OCI-LY7 (cell line): ENCODE data around the gene DNAH11. TPM values are rescaled to one million over a fixed set of nuclear protein-coding genes. Genes with fewer than 3 reads are reported as not detected.
"Not testable (repeated sequence)": the region's sequence is repeated elsewhere in the genome, so short reads cannot be mapped to it uniquely, and the experiment has no call there.

Source experiments
- BruUV-seq: library from RNA; stranded (reverse); fragments of 400-500 nt; replicated peaks from 2 replicates; lab custom pipeline; 2021; lab: Mats Ljungman, UMichigan
- CTCF ChIA-PET: fragments of 300-600 bp; sonication (Branson Sonifier 250); formaldehyde crosslinking; loops from one replicate; lab custom pipeline; 2022; ENCODE audit warnings: antibody characterized with exemption; ENCODE audit not compliant: unreplicated experiment; lab: Charles Lee
- POLR2A ChIA-PET: fragments of 300-600 bp; sonication (Branson Sonifier 250); formaldehyde crosslinking; loops from one replicate; lab custom pipeline; 2022; ENCODE audit warnings: antibody characterized with exemption; lab: Charles Lee
- DNase-seq: peaks from one replicate; pipeline ENCODE4 v3.0.0-alpha.2; 2015; ENCODE audit warnings: low spot score
- H2AFZ ChIP-seq: fragments of 200-600 bp; sonication (generic), shearing (Covaris generic); 2 replicates; pipeline ENCODE4 v1.6.1; 2014; ENCODE audit warnings: mild to moderate bottlenecking, antibody characterized with exemption, low read length, moderate library complexity
- H3K27ac ChIP-seq: fragments of 200-600 bp; sonication (generic); 2 replicates; pipeline ENCODE4 v1.5.1; 2014; ENCODE audit warnings: mixed run types, low read depth, mild to moderate bottlenecking, moderate library complexity, low read length, inconsistent platforms; ENCODE audit not compliant: poor library complexity, severe bottlenecking
- H3K36me3 ChIP-seq: fragments of 200-600 bp; sonication (generic); 2 replicates; pipeline ENCODE4 v1.6.1; 2014; ENCODE audit warnings: mild to moderate bottlenecking, antibody characterized with exemption, low read length, moderate library complexity, mixed read lengths; ENCODE audit not compliant: insufficient read depth
- H3K4me1 ChIP-seq: fragments of 200-600 bp; sonication (generic); 2 replicates; pipeline ENCODE4 v1.5.1; 2014; ENCODE audit warnings: mild to moderate bottlenecking, low read length; ENCODE audit not compliant: insufficient read depth, poor library complexity, severe bottlenecking
- H3K4me2 ChIP-seq: fragments of 200-600 bp; sonication (generic); 2 replicates; pipeline ENCODE4 v1.6.1; 2014; ENCODE audit warnings: mild to moderate bottlenecking, low read length
- H3K4me3 ChIP-seq: fragments of 200-600 bp; sonication (generic); 2 replicates; pipeline ENCODE4 v1.5.1; 2014; ENCODE audit warnings: mild to moderate bottlenecking, low read depth, low read length; ENCODE audit not compliant: poor library complexity, severe bottlenecking
- H3K79me2 ChIP-seq: fragments of 200-600 bp; sonication (generic); 2 replicates; pipeline ENCODE4 v1.6.1; 2016; ENCODE audit warnings: low read depth, mild to moderate bottlenecking, low read length, moderate library complexity, mixed read lengths; ENCODE audit not compliant: insufficient read depth
- H3K9me2 ChIP-seq: fragments of 200-600 bp; sonication (generic); 2 replicates; pipeline ENCODE4 v1.6.1; 2016; ENCODE audit warnings: mild to moderate bottlenecking, low read length, mixed read lengths; ENCODE audit not compliant: insufficient read depth
- H3K9me3 ChIP-seq: fragments of 200-600 bp; sonication (generic); 2 replicates; pipeline ENCODE4 v1.6.1; 2014; ENCODE audit warnings: mild to moderate bottlenecking, mixed run types, low read length, mixed read lengths
- H4K20me1 ChIP-seq: fragments of 200-600 bp; sonication (generic); 2 replicates; pipeline ENCODE4 v1.6.1; 2014; ENCODE audit warnings: mild to moderate bottlenecking, antibody characterized with exemption, low read length, moderate library complexity, mixed read lengths; ENCODE audit not compliant: insufficient read depth
- EZH2phosphoT487 ChIP-seq: fragments of 200-600 bp; sonication (generic); IDR thresholded peaks from 2 replicates; pipeline ENCODE4 v1.6.1; 2018; ENCODE audit warnings: low read depth, borderline replicate concordance, mild to moderate bottlenecking, mixed run types, antibody characterized with exemption, low read length, moderate library complexity, mixed read lengths
- intact Hi-C: fragments of 100-400 bp; cut with micrococcal nuclease; formaldehyde crosslinking; loops from one replicate; pipeline ENCODE4 v1.10.0; 2022; ENCODE audit not compliant: unreplicated experiment
- total RNA-seq, 2 experiments: library from RNA; depleted of rRNA in 1 of 2; stranded (reverse); fragments of >200 nt in 1 of 2; shearing (Covaris generic) in 1 of 2; gene quantifications; 2 replicates each; pipeline ENCODE4 v1.2.3, GENCODE V29; 2014 to 2022
- TF ChIP-seq, protein P1 (sequence below): fragments of 200-600 bp; sonication (generic); conservative IDR thresholded peaks from 2 replicates; pipeline ENCODE4 v1.5.1; 2014; ENCODE audit warnings: mild to moderate bottlenecking, antibody characterized with exemption, low read length, moderate library complexity, mixed read lengths

DNAH11 gene
- total RNA-seq, 2 experiments from 2014 or later: not detected

GRCh38 chr7:21923658-21924057 is 380.8 kb downstream of the DNAH11 start:
- H3K36me3 ChIP-seq: peaks cover 46% of the 10 kb centered on the region
- H2AFZ ChIP-seq: no peak overlapping the region
- ChIA-PET CTCF (no interaction called here), POLR2A (interaction anchor here (0.6 to 1.5 kb wide), 9 partner anchors 9 to 1810 kb away, joined by 3 to 5 read pairs (median 4); no protein-coding TSS in a partner anchor)
- no peaks in the 10 kb centered on the region for H3K9me2 ChIP-seq
- no peaks in the 10 kb centered on the region for H3K9me3 ChIP-seq
- H3K4me1 ChIP-seq: peaks cover 7% of the 10 kb centered on the region
- peaks cover 54% of the 10 kb centered on the region for H4K20me1 ChIP-seq
- H3K4me3 ChIP-seq: no peak overlapping the region
- intact Hi-C loops: no loop called here
- no TSS peak for BruUV-seq
- no peak overlapping the region for H3K27ac ChIP-seq
- H3K4me2 ChIP-seq: no peak overlapping the region
- DNase-seq: no peak
- TF ChIP-seq, protein P1, sequence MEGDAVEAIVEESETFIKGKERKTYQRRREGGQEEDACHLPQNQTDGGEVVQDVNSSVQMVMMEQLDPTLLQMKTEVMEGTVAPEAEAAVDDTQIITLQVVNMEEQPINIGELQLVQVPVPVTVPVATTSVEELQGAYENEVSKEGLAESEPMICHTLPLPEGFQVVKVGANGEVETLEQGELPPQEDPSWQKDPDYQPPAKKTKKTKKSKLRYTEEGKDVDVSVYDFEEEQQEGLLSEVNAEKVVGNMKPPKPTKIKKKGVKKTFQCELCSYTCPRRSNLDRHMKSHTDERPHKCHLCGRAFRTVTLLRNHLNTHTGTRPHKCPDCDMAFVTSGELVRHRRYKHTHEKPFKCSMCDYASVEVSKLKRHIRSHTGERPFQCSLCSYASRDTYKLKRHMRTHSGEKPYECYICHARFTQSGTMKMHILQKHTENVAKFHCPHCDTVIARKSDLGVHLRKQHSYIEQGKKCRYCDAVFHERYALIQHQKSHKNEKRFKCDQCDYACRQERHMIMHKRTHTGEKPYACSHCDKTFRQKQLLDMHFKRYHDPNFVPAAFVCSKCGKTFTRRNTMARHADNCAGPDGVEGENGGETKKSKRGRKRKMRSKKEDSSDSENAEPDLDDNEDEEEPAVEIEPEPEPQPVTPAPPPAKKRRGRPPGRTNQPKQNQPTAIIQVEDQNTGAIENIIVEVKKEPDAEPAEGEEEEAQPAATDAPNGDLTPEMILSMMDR: no peak
- TF ChIP-seq EZH2phosphoT487: no peak
- peaks cover 100% of the 10 kb centered on the region for H3K79me2 ChIP-seq

DNA sequence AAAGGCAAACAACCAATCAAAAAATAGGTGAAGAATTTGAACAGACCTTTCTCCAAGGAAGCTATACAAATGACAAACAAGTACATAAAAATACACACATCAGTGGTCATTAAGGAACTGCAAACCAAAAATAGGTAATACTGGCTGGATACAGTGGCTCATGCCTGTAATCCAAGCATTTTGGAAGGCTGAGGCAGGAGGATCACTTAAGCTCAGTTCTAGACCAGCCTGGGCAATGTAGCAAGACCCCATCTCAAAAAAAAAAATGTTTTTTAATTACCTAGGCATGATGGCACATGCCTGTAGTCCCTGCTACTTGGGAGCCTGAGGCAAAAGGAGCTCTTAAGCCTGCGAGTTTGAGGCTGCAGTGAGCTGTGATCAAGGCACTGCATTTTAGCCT is 383.6 kb downstream of the DNAH11 start:
- Histone ChIP-seq H3K27ac (no peak overlapping the region), H3K4me3 (no peak overlapping the region), H3K79me2 (peaks cover 99% of the 10 kb centered on the region), H3K9me2 (no peaks in the 10 kb centered on the region), H3K9me3 (peaks cover 1% of the 10 kb centered on the region; the same call in 1 of the 2 replicates), H3K4me1 (no peaks in the 10 kb centered on the region), H2AFZ (no peak overlapping the region), H3K4me2 (no peak overlapping the region), H3K36me3 (peaks cover 33% of the 10 kb centered on the region), H4K20me1 (peaks cover 31% of the 10 kb centered on the region)
- intact Hi-C loops: no loop called here
- ChIA-PET POLR2A (interaction anchor here (0.6 to 1.5 kb wide), 8 partner anchors 9 to 133 kb away, joined by 3 to 8 read pairs (median 4); no protein-coding TSS in a partner anchor), CTCF (no interaction called here)
- DNase-seq: no peak
- no peak for TF ChIP-seq EZH2phosphoT487
- TF ChIP-seq, protein P1: no peak
- no TSS peak for BruUV-seq

GRCh38 chr7:21927693-21928092 is 384.9 kb downstream of the DNAH11 start:
- CTCF ChIA-PET: no interaction called here
- Histone ChIP-seq H3K4me3 (no peak overlapping the region), H2AFZ (no peak overlapping the region), H3K4me2 (no peak overlapping the region), H3K4me1 (no peaks in the 10 kb centered on the region), H4K20me1 (0 out of 2 replicates have a peak, but pooled peaks cover 19% of the 10 kb centered on the region), H3K27ac (no peak overlapping the region), H3K79me2 (peaks cover 99% of the 10 kb centered on the region), H3K9me2 (no peaks in the 10 kb centered on the region), H3K9me3 (peaks cover 6% of the 10 kb centered on the region; the same call in 1 of the 2 replicates), H3K36me3 (peaks cover 40% of the 10 kb centered on the region)
- POLR2A ChIA-PET: interaction anchor here (1.4 to 1.5 kb wide), 2 partner anchors 11 to 40 kb away, joined by 3 to 4 read pairs; no protein-coding TSS in a partner anchor
- no peak for DNase-seq
- no TSS peak for BruUV-seq
- intact Hi-C loops: no loop called here
- TF ChIP-seq, protein P1: no peak

GRCh38 chr7:21933293-21933692 is 390.5 kb downstream of the DNAH11 start:
- BruUV-seq, H3K4me2 ChIP-seq, POLR2A ChIA-PET, H3K9me2 ChIP-seq, H2AFZ ChIP-seq, DNase-seq, H3K4me3 ChIP-seq, intact Hi-C loops, CTCF ChIA-PET, H3K27ac ChIP-seq, H4K20me1 ChIP-seq: not testable (repeated sequence)
- peaks cover 36% of the 10 kb centered on the region; the same call in 1 of the 2 replicates for H3K9me3 ChIP-seq
- H3K36me3 ChIP-seq: peaks cover 65% of the 10 kb centered on the region
- H3K79me2 ChIP-seq: peaks cover 99% of the 10 kb centered on the region
- H3K4me1 ChIP-seq: peaks cover 19% of the 10 kb centered on the region
